Kidney capillary endothelial cell (primary cell): Measurements from ENCODE around the gene OR2T1.
"Not testable (repeated sequence)": the region's sequence is repeated elsewhere in the genome, so short reads cannot be mapped to it uniquely, and the experiment has no call there.

ENCODE experiments used
- DNase-seq: peaks from one replicate; pipeline ENCODE4 v3.0.0-alpha.2; 2018; ENCODE audit warnings: low spot score

Gene OR2T1, protein sequence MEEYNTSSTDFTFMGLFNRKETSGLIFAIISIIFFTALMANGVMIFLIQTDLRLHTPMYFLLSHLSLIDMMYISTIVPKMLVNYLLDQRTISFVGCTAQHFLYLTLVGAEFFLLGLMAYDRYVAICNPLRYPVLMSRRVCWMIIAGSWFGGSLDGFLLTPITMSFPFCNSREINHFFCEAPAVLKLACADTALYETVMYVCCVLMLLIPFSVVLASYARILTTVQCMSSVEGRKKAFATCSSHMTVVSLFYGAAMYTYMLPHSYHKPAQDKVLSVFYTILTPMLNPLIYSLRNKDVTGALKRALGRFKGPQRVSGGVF

DNA sequence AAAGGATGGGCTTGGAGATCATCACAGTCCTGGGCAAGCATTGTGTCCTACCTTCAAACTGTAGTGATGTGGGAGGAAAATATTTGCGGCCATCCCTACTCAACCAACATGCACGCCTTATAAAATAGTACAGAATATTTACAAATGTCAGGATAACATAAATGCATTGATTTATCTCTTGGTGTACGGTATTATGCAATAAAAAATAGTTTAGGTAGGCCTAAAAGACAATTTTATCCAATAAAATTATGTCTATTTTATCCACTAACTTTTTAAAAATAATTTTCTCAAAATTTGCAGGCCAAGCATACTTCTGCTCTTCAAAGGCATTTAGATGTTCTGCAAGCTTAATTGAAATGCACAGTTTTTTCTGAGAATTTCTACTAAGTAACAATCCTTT lies at the start of gene OR2T1:
Gene OR2T1 (plus strand): TSS at position 301 of the 400 bp plus-strand sequence. CDS start 3,100 bp downstream, outside the sequence.
- DNase-seq: no peak

DNA sequence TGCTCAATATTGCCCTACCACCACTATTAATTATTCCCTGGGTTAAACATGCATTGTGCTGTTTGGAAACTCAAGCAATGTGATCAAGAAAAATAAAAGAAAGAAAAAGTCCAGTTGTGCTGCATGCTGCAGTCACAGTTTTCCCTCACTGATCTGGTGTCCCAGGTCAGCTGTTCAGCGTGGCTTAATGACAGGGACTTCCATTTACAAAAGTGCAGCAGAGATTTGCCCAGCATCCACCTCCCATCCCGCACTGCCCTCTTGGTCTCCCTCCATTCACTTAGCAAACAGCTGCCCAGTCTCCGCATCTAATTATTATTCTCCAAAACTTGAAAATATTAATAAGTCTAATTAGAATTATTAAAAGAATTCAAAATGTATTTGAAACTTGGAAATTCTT lies 43.4 kb upstream of the OR2T1 start:
- DNase-seq: no peak

DNA sequence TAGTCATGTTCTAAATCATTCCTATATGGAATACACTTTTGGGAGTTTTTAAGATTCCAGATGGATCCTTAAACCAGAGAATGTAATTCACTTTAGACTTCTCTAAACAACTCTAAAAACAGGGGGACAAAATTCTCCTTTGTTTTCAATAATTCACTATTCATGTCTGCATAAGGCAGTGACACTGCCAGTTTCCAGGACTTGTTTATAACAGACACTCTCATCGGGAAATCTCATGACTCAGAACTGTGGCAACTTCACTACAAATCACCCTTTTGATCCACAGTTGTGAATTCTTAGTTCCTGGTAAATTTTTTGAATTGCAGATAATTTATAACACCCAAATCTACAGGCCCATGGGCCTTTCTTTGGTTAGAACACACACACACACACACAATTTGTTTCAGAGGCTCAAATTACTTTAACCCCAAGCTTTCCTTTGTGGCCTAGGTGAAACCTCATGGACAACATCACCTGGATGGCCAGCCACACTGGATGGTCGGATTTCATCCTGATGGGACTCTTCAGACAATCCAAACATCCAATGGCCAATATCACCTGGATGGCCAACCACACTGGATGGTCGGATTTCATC lies 41.6 kb upstream of the OR2T1 start, which contains the start of gene OR2T4:
Gene OR2T4 (plus strand): TSS at position 545 of the 595 bp plus-strand sequence. CDS start 0 bp downstream, at position 545.
- no peak for DNase-seq

DNA sequence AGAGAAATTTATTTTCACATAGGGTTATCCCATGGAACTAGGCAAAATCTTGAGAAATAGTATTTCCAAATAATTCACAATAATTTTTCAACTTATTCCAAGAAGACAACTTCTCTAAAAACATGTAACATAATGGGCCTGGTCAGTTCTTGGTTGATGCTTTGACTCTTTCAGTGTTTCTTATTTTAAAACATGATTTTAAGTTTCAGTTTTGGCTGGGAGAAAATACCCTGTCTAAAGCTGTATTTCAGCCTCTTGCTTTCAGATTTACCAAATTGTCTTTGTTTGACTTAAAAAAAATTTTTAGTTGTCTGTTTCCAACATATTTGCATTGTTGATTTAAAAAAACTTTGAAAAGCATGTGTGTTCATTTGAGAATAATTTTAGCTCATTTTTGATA lies 36.2 kb upstream of the OR2T1 start:
- DNase-seq: no peak

DNA sequence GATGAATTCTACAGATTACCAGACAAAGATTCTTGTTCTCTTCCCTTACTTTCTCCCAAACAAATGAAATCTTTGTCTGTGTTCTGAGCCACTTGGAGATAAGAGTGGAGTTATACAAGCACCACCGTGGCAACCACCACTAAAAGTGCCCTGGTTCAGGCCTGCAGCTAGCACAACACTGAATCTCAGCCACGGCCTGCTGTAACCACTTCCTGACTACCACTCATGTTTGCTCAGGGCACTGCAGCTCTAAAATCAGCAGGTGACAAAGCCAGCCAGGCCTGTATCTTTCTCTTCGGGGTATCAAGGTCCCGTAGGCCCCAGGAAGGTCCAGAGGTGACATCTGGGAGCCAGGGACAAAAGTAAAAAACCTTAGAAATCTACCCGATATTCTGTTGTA lies 30.5 kb upstream of the OR2T1 start:
- DNase-seq: no peak

DNA sequence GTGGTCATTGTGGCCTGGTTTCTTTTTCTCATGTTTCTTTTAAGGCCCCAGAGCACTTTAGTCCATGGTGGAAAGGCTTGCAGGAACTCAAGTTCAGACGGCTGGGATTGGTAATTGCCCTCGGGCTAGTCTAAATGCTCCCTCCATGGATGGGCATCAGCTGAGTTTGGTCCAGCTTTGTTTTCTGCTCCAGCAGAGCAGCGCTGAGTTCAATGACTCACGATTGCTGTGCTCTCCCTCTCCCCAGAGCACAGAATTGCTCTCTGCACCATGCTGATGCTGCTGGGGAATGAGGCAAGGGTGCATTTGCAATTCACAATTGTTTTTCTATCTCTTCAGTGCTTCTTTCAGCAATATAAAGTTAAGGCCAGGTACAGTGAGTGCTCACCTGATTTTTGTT lies 29.1 kb upstream of the OR2T1 start:
- DNase-seq: no peak

DNA sequence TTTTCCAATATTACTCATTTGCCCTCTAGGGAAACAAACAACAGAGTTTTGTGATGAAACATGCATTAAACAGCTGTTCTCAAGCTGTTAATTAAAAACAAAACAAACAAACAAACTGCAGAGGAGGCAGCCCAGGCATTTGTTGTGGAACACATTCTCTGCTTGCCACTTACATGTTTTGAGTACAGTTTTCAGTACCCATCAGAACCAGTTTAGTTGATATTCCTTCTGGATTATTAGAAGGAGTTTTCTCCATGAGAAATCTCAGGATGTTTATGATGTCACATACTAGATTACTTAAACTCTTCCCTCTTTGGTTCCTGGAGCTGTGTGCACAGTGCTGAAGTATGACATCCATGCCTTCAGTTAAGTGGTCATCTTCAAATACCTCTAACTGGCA lies 27.4 kb upstream of the OR2T1 start, which contains the start of gene OR2T6:
Gene OR2T6 (plus strand): TSS at position 301 of the 400 bp plus-strand sequence. CDS start 11,863 bp downstream, outside the sequence.
- DNase-seq: no peak

DNA sequence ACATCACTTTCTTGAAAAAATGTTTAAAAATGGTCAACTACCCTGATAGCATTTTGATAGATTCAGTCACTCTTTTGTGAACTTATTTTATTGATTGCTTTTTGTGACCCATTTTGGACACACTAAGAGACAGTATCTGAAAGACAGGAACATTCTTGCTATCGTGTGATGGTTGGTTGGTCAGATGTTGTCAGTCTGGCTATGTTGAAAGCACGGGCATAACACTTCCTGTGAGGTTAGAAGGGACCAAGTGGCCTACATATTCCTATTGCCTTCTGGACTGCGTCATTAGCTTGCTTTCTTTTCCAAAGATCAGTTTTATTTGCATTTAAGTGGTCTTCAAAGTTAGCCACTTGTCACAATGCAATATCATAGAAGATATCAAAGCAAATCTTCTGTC lies 25.9 kb upstream of the OR2T1 start:
- no peak for DNase-seq

DNA sequence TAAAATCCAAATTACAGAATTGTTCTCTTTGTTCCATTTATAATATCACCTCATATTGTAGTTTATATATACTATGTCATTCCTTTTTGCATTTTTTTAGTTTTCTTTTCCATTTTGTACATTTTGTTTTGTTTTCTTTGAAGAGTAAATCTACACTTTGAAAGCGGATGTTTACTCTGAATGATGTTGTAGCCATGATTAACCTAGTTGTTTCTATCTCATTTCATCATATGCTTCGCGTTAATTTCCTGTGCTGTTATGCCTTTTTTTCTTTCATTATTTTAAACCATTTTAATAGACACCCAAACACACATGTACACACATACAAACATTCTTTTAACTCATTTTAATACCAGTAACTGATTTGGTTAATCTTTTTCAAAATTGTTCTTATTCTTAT lies 22.0 kb upstream of the OR2T1 start:
- DNase-seq: no peak

DNA sequence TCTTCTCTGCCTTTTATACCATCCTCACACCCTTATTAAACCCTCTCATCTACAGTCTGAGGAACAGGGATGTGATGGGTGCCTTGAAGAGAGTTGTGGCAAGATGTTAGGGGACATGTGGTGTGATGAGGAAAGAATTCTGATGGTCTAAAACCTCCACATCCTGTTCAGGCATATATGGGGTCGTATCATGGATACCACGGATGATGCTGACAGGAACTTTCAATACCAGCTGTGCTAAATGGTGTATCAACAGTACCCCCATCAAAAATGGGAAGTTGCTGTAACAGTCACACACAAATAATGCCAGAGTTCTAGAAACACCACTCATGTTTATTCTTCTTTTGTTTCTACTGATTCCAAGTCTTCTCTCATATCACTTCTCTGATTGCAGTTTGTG lies 14.4 kb upstream of the OR2T1 start:
- DNase-seq: no peak

DNA sequence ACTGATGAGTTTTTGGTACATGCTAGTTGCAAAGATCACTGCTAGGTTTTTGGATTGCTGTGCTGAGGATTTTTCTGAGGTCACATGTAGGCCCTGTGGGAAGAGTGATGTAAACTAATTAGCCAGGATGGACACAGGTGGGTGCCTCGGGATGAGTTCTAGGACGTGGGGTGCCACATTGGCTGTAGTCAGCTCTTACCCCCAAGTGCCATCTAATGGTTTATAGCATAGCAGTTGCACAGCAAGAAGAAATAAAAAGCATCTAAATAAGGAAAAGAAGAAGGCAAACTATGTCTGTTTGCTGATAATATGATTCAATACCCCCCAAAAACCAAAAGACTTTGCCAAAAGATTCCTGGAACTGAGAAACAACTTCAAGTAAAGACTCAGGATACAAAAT lies 9.8 kb upstream of the OR2T1 start:
- no peak for DNase-seq

DNA sequence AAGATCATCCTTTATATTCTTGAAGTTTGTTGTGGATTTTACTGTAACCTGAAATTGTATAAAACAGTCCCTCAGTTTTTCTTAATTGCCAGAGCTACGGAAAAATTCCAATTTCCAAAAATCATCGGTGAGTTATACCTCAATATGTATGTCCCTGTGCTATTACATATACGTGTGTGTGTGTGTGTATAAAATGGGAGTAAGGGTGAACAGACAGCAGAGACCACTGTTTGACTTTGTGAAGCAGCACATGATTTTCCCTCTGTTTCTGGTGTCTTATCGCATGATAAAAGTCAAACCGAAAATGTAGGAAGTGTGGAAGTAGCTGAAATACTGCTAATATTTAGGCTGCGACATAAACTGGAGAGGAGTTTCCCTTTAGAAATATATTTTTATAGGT lies 1.2 kb downstream of the OR2T1 start:
- DNase-seq: no peak

DNA sequence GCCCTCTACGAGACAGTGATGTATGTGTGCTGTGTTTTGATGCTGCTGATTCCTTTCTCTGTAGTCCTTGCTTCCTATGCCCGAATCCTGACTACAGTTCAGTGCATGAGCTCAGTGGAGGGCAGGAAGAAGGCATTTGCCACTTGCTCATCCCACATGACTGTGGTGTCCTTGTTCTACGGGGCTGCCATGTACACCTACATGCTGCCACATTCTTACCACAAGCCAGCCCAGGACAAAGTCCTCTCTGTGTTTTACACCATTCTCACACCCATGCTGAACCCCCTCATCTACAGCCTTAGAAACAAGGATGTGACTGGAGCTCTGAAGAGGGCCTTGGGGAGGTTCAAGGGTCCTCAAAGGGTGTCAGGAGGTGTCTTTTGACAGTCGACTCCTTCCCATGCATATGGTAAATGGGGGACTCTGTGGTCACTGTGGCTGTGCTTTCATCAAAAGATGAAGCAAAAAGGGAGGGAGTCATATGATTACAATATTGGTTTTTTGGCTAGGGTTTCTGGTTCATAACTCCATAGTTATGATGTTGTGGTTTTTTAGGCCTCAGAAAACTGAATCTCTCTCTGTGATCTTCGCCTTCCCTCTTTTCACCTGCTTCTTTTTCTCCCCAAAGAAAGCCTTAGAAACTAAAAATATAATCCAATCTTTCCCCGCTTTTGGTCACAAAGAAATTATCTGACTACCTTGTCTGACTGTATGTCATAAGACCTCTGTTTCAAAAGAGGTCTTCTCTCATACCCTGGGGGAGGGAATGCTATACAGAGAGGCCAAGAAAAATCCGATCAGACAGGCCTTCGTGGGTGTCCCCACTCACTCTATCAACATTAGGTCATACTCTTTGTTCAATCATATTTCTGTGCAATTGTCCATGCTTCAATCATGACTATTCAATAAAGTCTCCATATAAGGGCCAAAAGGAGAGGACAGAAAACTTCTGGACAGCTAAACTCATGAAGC lies 4.2 kb downstream of the OR2T1 start:
- no peak for DNase-seq

DNA sequence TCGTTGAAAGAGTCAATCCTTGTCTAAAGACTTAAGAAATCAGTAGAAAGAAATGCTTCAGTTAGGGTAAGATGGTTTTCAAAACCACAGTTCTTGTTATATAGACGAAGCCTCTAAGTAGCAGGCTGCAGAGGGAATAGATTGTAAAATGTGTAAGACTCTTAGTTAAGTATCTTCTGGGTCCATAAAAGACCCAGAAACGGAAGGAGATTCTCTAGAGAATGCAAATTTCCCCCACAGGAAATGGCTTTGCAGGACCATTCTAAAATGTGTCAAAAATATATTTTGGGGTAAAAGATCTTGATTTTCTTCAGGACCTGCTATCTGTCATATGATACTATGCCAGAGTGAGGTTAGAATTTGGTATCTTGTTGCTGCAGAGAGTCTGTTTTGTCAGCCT lies 13.4 kb downstream of the OR2T1 start:
- DNase-seq: no peak

DNA sequence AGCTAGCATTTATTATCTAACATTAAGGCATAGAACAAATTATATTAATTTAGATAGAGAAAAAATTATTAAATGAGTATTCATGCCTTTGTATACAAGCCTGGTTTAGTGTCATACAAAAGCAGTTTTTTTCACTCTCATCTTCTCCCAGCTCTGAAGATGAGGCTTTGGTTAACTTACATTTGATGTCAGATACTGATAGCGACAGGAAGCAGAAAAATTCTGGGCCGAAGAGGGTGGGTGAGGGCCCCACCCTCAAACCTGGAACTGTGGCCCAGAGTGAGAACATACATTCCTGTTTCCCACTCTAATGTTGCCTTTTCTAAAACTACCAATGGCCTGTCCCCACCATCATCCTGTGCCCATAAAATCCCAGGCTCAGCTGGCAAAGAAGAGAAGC lies 15.0 kb downstream of the OR2T1 start:
- no peak for DNase-seq

DNA sequence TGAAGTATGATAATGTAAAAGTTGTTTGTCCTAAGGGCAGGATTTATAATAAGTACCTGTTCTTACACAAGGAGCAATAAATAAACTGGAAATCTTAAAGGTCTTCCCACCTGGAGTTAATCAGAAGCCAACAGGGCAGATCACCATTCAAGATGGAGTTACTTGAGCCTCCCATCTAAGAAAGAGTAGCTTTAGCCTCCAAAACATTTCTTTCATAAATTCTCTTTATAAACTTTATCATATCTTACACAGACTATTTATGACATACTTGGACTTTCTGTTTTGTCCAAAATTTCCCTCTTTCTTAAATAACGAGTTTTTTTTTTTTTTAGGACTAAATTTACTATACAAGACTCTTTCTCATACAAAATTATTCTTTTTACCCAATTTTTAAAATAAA lies 18.5 kb downstream of the OR2T1 start:
- no peak for DNase-seq

DNA sequence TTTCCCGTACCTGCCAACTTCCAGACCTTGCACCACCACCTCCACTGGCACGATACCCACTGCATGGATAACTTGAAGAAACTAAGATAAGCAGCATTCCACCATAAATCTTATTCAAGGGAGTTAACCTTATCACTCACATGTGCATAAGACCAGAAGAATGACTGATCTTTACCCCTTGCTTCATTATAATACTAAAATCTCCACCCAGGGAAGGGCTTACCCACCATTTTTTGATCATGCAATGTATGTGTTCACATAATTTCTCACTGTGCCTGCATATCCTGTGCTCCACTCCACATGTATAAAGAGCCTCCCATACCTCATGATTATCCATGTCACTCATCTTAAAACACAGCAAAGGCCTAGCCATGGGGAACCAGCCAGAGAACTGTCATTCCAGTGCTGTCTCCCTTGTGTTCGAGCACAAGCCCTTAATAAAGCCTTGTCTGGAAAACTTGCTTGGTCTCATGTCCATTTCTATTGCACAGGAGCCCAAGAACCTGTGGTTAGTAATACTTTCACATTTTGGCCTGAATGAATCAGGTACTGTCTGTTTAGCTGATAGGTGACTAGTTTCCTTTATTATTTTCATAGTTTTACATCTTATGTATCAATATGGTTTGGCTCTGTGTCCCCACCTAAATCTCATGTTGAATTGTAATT lies 24.8 kb downstream of the OR2T1 start:
- not testable (repeated sequence) for DNase-seq

DNA sequence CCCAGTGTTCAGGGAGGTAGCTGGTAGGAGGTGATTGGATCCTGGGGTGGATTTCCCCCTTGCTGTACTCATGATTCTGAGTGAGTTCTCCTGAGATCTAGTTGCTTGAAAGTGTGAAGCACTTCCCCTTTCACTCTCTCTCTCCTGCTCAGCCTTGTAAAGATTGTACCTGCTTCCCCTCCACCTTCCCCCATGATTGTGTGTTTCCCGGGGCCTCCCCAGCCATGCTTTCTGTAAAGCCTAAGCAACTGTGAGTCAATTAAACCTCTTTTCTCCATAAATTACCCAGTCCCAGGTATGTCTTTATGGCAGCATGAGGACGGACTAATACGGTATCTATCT lies 25.3 kb downstream of the OR2T1 start:
- DNase-seq: not testable (repeated sequence)

DNA sequence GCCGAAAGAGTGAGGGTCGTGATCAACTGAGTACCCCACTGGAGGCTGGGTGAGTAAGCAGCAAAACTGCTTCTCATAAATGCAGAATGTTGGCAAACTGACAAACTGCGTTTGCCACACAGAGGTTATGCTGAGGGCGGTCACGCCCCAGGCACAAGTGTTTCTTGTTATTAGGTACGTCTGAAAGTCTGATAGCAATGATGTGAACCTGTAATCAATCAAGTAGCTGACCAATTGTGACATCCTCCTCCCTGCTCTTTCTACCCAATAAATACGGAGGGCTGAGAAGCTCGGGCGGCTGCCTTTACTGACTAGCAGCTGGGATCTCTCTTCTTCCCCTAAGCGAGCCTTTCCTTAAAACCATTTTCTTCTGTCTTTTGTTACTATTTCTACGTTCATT lies 28.8 kb downstream of the OR2T1 start:
- not testable (repeated sequence) for DNase-seq

DNA sequence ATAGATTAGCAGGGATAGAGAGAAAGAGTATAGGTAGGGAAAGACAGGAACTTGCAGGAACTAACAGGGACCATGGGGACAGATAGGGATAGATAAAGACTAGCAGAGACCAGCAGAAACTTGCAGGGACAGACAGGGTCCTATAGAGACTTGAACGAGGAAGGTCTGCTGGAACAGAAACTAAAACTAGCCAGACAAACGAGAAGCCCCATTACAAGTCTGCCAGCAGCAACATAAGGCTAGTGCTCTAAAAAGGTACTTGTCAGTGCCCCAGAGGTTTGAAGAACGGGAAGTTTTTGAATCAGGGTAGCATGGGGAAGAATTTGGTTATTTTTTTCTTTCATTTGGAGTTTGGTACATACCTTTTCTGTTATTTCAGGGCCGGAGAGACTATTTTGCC lies 29.4 kb downstream of the OR2T1 start:
- not testable (repeated sequence) for DNase-seq

DNA sequence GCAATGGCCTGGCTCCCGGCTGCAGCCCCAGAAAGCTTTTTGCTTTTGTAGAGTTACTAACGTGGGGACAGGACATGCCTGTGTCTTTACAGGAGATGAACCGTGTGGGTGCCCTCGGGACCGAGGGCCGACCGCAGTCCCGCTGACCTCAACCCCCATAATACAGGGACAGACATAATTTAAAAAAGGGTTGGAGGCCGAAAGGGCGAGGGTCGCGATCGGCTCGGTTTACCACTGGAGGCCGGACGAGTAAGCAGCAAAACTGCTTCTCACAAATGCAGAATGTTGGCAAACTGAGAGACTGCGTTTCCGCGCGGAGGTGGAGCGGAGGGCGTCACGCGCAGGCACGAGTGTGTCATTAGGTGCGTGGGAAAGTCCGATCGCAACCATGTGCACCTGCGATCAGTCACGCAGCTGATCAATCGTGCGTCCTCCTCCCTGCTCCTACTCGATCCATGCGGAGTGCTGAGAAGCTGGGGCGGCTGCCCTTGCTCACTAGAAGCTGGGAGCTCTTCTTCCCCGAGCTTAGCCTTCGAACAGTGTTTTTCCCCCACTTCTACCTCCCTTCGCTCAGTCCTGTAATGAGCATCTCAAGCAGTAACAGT lies 31.1 kb downstream of the OR2T1 start:
- DNase-seq: not testable (repeated sequence)

DNA sequence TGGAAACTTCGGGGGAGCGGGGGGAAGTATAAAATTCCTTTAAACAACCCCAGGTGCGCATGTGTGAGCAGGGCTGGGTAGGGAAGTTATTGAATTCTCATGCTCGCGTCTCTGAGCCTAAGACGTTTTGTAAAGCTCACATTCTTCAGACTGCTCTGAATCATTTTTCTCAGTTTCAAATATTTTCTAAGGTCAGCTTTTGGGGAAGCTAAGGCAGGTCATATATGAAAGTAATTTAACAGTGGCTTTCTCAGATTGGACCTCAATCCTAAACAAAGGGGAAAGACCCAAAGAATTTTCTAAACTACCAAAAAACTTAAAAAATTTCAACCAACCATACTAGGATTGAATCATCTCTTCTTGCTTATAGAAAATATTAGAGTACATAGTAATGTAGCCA lies 32.1 kb downstream of the OR2T1 start:
- DNase-seq: not testable (repeated sequence)
